ENCODE data around the gene ATXN1.

Gene ATXN1

GRCh38 chr6:16305788-16306187, 455.5 kb downstream of the ATXN1 start:
- no peak for DNase-seq (ENCODE audit: low read depth)

- DNase-seq (ENCODE audit: low read depth) = no peak
Observed at GRCh38 chr6:16305246-16305725, 456.0 kb downstream of the ATXN1 start.

GRCh38 chr6:16302721-16303552, 458.3 kb downstream of the ATXN1 start:
- DNase-seq (ENCODE audit: low read depth) = no peak

GRCh38 chr6:16301511-16301910, 459.7 kb downstream of the ATXN1 start:
- no peak for DNase-seq (ENCODE audit: low read depth)

GRCh38 chr6:16299861-16300260, 461.4 kb downstream of the ATXN1 start:
- no peak for DNase-seq (ENCODE audit: low read depth)

DNA sequence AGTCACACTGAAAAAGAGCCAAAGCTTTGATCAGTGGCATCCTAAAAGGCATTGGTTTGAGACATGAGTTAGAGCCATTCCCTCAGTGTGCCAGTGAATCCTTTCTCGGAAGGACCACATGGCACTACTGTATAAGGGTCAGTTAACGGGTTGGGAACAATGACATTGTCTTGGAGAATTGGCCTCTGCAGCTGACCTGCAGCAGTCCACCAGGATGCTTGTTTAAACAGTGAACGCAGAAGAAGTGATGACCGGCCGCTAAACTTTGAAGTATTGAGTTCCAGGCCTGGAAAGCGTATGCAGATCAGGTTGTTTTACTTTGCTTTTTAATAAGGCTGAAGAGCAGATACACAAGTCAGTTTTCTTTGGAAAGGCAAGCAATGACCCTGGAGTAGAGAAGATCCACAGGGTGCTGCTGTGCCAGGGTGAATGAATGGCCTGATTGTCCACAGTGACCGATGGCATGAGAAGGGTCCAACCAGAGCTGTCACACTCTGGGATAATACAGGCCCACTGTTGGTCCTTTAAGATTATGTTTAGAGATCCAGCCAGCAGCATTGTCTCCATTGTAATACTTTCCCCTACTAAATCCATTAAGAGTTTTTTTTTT, 465.1 kb downstream of the ATXN1 start:
- DNase-seq (ENCODE audit: low read depth) = no peak

GRCh38 chr6:16295471-16295870, 465.8 kb downstream of the ATXN1 start:
- DNase-seq (ENCODE audit: low read depth) = no peak

DNA sequence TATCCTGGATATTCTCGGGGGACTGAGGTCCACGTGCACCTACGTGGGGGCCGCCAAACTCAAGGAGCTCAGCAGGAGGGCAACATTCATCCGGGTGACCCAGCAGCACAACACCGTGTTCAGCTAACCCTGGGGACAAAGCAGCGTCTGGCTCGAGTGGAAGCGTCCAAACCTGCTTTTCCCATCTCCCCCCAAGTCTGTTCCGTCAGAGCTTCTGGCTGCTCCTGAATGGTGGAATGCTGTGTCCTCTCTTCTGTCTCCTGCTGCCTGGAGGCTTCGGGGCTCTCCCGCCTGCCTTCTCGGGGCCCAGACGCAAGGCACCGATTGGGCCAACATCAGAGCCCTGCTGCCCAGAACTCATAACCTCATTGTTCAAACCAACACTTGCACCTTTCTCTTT, 466.2 kb downstream of the ATXN1 start:
- no peak for DNase-seq (ENCODE audit: low read depth)

- DNase-seq (ENCODE audit: low read depth) = no peak
Observed at GRCh38 chr6:16294371-16294770, 466.9 kb downstream of the ATXN1 start.

DNA sequence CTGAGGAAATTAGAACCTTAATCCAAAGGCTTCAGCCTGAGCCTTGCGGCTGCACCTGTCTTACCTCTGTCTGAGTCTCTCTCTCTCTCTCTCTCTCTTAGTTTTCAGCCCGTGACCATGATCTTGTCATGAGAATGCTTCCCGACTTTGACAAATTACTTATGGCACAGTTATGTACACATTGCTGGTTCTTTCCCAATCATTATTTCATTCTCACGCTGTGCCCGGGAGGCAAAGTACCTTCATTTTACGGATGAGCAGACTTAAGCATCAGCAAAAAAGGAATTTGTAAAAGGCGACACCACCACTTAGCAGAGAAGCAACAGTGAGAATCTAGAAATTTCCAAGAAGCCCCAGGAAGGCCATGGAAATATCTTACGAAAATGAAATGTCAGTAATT, 468.3 kb downstream of the ATXN1 start:
- DNase-seq (ENCODE audit: low read depth) = no peak

GRCh38 chr6:16292432-16292831, 468.8 kb downstream of the ATXN1 start:
- DNase-seq (ENCODE audit: low read depth) = no peak

DNA sequence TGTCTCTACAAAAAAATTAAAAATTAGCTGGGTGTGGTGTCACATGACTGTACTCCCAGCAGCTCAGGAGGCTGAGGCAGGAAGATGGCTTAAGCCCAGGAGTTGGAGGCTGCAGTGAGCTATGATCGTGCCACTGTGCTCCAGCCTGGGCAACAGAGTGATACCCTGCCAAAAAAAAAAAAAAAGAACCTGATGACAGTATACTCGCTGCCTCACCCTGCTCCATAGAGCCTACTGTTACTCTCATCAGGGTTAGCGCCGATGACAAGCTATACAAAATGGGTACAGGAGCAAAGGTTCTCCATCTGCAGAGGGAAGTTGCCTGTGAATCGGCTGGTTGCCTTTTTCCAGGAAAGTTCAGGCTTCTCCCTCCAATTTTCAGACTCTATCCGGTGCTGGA, 469.5 kb downstream of the ATXN1 start:
- DNase-seq (ENCODE audit: low read depth) = no peak

DNA sequence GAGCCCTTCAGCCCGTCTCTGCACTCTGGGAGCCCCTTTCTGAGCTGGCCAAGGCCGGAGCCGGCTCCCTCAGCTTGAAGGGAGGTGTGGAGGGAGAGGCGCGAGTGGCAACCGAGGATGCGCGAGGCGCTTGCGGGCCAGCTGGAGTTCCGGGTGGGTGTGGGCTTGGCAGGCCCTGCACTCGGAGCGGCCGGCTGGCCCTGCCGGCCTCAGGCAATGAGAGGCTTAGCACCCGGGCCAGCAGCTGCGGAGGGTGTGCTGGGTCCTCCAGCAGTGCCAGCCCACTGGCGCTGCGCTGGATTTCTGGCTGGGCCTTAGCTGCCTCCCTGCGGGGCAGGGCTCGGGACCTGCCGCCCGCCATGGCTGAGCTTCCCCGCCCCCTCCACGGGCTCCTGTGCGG, 473.1 kb downstream of the ATXN1 start:
- no peak for DNase-seq (ENCODE audit: low read depth)

DNA sequence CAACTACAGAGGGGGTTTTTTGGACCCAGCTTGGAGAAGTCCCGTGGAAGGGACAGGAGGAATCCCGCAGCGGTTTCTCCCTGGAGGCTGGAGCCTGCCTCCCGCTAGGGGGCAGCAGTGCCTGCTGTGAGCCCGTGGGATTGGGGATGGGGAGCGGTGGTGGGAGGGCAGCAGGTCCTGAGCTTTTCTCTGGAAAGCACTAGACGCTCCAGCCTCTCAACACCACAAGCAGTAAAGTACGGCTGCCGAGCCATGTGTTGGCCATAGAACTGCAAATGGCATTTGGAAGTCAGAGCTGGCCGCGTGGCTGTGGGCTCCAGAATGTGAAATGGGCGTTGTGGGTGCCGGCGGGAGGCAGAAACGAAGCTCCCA, 475.1 kb downstream of the ATXN1 start:
- peak; percentile 3 for DNase-seq (ENCODE audit: low read depth)

- no peak for DNase-seq (ENCODE audit: low read depth)
Observed at GRCh38 chr6:16285467-16286150, 475.7 kb downstream of the ATXN1 start.

DNA sequence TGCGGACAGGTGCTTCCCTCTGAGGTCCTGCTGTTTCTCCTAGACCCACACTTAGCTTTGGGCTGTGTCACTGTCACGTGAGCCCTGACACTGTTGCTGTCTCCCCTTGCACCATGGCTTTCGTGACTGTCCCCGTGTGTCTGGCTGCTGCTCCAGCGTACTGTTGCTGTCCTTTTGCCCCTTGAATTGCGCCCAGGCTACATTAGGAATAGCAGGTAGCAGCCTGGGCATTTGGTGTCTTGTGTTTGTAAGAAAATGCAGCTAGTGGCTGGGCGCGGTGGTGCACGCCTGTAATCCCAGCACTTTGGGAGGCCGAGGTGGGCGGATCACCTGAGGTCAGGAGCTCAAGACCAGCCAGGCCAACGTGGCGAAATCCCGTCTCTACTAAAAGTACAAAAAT, 476.8 kb downstream of the ATXN1 start:
- no peak for DNase-seq (ENCODE audit: low read depth)

DNA sequence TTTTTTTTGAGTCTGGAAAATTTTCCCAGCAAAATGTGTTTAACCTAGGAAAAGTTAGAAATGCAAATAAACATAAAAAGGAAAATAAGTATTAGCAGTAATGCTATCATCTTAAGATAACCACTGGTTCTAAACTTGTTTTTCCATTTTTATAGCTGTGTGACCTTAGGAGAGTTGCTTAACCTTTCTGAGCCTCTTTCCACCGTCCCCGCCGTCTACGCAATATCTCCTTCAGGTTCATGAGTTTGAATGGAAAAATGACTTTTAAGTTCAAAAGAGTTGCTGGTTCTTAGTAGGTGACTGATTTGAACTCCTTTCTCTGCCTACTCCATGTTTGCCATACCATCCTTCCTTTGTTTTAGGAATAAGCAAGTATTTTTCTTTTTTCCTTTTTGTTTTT, 478.9 kb downstream of the ATXN1 start:
- no peak for DNase-seq (ENCODE audit: low read depth)

DNA sequence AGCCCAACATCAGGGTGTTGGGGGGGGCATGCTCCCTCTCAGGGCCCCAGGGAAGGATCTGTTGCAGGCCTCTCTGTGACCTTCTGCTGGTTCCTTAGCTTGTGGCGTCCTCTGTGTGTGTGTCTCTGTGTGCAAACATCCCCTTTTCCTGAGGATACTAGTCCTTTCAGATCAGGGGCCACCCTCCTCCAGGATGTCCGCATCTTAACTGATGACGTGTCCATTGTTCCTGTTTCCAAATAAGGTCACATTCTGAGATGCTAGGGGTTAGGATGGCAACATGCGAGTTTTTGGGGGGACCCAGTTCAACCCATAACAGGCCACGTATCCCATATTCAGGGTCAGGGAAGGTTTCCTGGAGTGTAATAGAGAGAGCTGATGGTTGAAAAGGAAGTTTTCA, 482.0 kb downstream of the ATXN1 start:
- DNase-seq (ENCODE audit: low read depth) = no peak

DNA sequence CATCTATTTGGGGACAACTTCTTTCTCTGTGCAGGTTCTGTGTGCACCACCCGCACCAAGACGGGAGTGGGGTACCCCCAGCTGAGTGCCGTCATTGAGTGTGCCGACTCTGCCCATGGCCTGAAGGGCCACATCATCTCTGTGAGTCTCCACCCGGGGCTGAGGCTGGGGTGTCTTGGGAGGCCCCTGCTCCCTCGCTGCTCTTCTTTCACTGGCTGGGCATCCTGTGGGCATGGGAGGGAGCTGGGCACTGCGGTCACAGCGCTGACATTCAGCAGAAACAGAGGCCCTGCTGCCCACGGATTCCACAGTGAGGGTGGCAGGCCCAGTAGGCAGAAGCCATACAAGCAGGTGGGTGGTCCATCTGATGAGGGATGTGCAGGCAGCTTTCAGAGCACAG, 482.5 kb downstream of the ATXN1 start:
- no peak for DNase-seq (ENCODE audit: low read depth)

- no peak for DNase-seq (ENCODE audit: low read depth)
Observed at GRCh38 chr6:16278048-16278724, 483.1 kb downstream of the ATXN1 start.

- no peak for DNase-seq (ENCODE audit: low read depth)
Observed at GRCh38 chr6:16277101-16277981, 483.9 kb downstream of the ATXN1 start.
